H4 (cell line): Measurements from ENCODE around the gene SPOCK1. TPM values are rescaled to one million over a fixed set of nuclear protein-coding genes. Genes with fewer than 3 reads are reported as not detected.

ENCODE experiments used
- DNase-seq: peaks from one replicate; pipeline ENCODE4 v3.0.0-alpha.2; 2015; ENCODE audit warnings: low spot score
- total RNA-seq: library from RNA; depleted of rRNA; stranded (reverse); fragments of >200 nt; shearing (Covaris generic); gene quantifications from 2 replicates; pipeline ENCODE4 v1.2.3, GENCODE V29; 2014

Gene SPOCK1
- total RNA-seq, 1 experiment from 2014 or later: 9.0 TPM

DNA sequence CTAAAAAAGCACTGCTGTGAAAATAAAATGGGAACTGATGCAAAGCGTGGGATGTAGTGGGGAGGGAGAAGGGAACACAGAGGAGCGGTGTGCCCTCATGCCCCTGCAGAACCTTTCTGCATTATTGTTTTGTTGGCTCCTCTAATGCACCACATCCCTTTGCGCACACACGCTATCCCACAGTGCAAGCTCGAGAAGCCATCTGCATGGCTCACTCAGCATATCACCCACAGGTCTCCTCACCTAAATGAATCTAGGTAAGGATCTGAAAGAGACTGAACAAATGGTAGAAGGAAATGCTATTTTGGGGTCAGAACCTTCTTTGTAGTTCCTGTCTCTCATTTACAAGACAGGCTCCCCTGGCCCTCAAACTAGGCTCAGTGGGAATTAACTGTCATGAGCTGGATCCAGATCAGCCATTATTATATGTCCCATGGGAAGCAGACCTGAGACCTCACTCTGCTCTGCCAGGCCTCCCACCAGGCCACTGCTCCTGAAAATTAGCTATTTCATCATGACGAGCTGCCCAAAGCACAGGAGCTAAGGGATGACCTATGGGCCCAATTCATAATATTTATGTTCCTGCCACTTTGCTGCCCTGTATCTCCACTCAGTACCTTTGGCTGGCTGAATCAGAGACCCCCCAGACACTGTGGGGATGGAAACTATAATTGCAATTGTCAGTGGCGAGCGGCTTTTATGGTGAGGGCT, 169.4 kb downstream of the SPOCK1 start:
- DNase-seq: no peak

- DNase-seq: no peak
Observed at GRCh38 chr5:137328991-137329390, 170.1 kb downstream of the SPOCK1 start.

DNA sequence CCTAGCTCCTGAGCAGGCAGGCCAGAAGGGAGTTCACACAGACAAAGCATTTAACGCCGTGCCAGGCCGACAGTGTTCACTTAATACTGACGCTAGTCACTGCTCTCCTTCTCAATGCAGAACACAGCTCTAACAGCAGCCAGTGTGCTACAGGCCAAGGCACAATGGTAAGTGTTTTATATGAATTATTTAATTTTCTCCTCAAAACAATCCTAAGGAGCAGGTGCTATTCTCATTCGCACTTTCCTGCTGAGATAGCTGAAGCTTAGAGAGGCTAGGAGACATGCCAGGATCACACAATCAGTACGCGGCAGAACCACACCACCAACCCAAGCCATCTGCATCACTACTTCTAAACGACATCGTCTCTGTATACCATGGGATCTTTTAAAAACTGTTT, 170.7 kb downstream of the SPOCK1 start:
- no peak for DNase-seq

- DNase-seq: no peak
Observed at GRCh38 chr5:137325721-137326120, 173.4 kb downstream of the SPOCK1 start.

DNA sequence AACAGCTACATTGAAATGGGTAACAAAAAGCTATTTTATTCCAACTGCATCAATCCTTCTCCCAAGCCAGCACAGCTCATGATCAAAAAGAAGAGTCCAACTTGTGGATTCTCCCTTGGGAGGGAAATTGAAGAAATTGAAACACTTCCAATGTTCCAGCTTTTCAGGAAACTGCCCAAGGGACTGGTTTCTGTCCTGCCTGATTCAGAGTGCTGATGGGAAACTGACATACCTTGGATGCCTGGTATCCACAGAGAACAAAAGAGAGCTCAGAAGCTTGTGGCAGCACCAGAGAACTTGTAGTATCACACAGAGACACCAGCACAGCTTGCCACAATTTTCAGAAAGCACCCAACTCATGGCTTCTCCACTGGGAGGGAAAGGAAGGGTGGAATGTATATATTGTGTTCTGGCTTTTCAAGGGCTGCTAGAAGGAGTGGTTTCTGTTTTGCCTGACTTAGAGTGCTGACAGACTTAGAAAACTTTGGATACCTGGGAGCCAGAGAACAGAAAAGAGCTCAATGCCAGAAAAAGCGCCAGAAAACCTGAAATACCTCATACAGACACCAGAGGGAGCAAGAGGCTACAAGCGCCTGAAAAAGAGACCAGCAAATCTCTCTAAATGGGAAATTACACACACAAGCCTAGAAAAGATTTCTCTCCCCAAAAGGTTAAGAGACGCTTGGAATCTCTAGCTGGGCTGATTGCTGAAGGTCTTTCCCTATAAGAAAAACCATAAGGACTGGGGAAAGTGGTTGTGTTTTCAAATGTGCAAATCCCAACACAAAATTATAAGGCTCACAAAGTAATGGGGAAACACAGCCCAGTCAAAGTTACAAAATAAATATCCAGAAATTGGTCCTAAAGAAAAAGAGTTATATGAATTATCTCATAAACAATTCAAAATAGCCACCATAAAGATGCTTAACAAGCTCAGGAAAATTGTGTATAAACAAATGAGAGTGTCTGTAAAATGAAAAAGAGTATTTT, 178.8 kb downstream of the SPOCK1 start:
- peak; percentile 41 for DNase-seq

DNA sequence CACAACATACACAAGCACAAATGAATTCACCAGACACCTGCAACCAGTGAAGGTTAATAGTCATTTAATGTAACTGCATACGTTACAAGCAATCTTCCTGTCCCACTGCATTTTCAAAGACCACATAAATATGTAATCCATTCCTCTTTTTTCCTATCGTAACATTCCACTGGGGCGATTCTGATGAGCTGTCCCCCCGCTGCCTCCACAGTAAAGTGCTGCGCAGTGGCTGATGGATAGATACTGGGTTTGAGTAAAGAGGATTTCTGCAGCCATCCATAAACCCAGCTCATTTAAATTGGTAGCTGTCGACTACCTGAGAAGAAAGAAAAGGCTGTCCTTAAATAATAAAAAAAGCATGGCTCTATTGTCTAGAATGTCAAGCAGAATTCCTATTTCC, 181.1 kb downstream of the SPOCK1 start:
- DNase-seq: no peak

- DNase-seq: no peak
Observed at GRCh38 chr5:137316346-137316736, 182.8 kb downstream of the SPOCK1 start.

DNA sequence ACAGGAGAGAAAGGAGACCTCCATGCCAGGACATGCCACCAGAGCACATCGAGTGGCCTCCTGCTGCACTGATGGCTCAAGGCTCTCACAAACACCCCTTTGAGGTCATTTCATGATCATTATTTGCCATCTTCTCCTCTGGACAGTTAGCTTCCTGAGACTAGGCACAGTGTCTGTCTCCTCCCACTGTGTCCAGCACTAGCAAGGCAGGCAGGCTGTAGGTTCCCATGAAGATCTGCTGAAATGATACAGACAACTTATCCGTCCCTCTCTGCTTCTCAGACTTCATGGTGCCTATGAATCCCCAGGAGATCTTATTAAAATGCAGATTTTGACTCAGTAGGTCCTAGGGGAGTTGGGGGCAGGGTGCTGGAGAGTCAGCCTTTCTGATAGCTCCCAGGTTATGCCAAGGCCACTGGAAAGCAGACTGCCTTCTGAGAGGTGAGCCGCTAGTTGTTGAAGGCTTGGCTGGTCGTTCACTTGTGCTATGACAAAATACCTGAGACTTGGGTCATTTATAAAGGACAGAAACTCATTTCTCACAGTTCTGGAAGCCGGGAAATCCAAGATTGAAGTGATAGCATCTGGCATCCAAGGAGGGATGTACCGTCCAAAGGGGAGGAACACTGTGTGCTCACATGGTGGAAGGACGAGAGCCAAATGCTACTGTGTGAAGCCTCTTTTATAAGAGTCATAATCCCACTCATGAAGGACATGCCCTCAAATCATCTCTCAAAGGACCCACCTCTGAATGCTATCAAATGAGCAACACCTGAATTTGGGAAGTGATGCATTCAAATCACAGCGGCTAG, 183.4 kb downstream of the SPOCK1 start:
- no peak for DNase-seq

- DNase-seq: no peak
Observed at GRCh38 chr5:137315109-137315508, 184.0 kb downstream of the SPOCK1 start.

DNA sequence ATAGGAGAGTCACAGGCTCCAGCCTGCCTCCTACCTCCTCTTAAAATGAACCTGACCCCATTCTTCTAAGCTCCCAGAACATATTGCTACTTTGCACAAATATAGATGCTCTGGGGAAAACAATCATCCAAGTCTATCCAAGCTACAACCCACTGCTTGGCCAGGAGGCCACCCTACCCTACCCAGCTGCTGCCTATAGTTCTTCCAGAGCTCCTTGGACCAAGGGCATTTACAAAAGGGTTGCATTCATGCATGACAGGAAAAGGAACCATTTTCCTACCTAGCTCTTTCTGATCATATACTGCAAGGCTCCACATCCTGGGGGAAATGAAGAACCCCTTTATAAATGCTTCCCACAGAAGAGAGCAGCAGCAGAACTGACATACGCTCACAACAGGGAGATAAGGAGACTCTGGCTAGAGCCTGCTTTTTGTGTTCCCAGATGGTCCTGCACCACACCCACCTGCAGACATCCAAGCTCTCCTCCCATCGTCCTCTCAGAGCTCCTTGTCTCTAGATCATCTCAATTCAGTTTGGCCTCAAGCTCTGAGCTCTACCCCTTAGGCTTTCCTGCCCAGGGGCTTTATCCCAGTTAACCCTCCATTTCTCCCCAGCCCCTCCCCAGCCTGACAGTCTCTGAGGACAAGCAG, 185.5 kb downstream of the SPOCK1 start:
- DNase-seq: no peak

- DNase-seq: no peak
Observed at GRCh38 chr5:137312011-137312410, 187.1 kb downstream of the SPOCK1 start.

DNA sequence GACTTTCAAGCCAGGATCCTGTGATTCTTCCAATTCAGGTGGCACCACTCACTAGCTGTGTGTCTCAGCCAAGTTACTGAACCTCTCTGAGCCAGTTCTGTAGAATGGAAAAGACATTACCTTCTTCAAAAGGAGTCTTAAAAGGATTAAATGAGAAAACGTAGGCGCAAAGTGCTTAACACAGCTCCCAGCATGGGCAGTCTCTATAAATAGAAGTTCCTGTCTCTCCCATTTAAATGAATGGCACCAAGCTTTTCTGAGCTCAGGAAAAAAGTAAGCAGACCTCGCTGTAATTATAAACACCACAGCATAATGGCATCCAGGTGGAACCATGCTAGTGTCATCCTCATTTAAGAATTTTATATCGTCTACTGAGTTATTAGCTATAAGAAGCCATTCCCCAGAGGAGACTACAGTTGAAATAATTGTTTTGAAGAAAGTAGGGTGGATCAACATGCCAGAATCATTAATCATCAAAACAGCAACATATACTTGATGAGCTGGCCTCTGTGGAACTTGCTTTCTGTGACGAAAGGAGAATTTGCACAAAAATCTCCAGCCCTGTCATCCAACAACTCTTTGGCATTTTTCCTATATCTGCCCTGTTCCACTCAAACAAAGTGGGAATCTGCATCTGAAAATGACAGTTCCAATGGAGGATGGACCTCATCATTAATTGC, 188.9 kb downstream of the SPOCK1 start:
- DNase-seq: peak; percentile 65

DNA sequence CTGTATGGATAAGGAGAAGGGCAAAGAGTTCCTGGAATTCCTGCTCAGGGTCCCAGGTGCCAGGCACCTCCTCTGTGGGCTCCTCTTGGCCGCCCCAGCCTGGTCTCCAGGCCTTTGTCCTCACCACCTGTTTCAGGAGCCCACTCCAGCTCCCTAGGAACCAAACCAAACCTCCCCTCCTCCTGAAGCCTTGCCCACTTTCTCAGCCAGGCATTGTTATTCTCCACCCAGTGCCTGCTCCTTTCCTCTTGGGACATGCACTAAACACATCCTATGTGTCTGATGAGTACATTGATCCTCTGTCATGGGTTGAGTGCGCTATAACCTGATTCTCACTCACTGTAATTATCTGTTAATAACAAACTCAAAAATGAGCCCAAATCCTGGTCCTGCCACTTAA, 189.8 kb downstream of the SPOCK1 start:
- no peak for DNase-seq

DNA sequence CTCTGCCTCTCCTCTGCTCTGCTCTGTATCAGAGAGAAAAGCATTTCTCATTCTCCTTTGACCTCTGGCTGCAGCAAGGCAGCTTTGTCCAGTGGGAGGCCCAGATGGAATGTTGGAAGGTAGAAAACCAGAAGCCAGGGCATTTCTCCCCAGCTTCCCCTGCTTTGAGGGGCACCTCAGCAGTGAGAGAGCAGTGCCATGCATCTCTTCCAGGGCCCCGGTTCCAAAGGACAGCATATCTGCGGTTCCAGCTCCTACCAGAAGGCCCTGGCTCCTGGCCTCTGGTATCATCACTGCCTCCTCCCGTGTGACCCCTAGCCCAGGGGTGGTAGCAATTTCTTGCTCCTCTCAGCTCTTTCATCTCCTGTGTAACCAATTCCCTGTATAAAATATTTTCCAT, 190.8 kb downstream of the SPOCK1 start:
- no peak for DNase-seq

DNA sequence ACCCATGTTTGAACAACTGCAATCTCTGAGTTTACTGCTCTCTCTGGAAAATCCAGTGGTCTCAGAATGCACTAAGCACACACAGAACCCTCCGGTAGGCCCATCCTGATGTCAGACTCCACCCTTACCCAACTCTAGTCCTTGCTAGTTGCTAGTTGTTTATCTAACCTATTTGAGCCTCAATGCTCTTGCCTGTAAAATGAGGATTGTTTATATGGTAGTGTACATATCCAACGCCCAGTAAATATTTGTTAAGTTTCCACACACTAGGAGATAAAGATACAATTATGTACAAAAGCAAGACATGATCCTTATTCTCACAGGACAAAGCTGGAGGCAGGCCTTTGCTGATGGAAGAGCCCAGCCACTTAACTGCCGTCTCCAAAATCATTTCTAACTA, 192.2 kb downstream of the SPOCK1 start:
- DNase-seq: no peak

DNA sequence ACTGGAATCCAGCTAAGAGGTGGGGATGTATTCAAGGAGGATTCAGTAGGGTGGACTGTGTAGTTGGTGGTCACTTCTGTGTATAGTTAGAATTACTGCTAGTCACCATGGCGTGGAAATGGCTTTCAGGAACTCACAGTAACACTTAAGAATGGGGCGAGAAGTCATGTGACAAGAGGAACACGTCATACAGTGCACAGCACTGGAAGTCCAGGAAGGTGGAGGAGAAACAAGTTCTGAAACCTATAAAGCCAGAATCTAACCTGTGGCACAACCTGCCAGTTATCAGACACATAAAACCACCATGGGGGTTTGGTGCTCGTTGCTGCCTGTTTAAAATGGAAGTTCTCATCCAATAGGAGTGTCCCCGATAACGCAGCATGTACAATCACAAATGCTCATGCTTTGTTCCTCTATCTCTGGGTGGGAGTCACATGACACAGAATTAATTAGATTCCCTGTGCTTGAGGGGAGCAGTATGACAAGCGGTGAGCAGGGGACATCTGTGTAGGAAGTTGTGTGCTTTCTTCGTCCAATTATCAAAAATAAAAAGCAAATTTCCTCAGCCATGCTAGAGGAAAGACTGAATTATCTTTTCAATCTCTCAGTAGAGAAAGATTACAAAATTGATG, 193.0 kb downstream of the SPOCK1 start:
- DNase-seq: no peak

GRCh38 chr5:137304226-137304874, 194.8 kb downstream of the SPOCK1 start:
- DNase-seq: peak; percentile 53

DNA sequence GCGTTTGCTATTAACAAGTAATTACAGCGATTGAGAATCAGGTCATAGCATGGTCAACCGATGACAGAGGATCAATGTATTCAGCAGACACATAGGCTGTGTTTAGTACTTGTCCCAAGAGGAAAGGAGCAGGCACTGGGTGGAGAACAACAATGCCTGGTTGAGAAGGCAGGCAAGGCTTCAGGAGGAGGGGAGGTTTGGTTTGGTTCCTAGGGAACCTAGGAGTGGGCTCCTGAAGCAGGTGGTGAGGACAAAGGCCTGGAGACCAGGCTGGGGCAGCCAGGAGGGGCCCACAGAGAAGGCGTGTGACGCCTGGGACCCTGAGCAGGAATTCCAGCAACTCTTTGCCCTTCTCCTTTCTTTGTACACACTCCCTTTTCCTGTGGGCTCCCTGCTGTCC, 195.6 kb downstream of the SPOCK1 start:
- DNase-seq: no peak

GRCh38 chr5:137300411-137301240, 198.5 kb downstream of the SPOCK1 start:
- no peak for DNase-seq
